ES-I3 (cell line): Measurements from ENCODE around the gene RAD51AP2.

ENCODE experiments used
- H3K36me3 ChIP-seq: 2 replicates; pipeline ENCODE4 v1.6.1; 2013; ENCODE audit warnings: mild to moderate bottlenecking, low read length, control low read depth, moderate library complexity; ENCODE audit not compliant: insufficient read depth
- H3K4me1 ChIP-seq: 2 replicates; pipeline ENCODE4 v1.6.1; 2013; ENCODE audit warnings: mild to moderate bottlenecking, control low read depth, low read length; ENCODE audit not compliant: insufficient read depth
- H3K9ac ChIP-seq: 2 replicates; pipeline ENCODE4 v1.6.1; 2013; ENCODE audit warnings: low read depth, mild to moderate bottlenecking, low read length, moderate library complexity
- H3K9me3 ChIP-seq: 2 replicates; pipeline ENCODE4 v1.6.1; 2013; ENCODE audit warnings: mild to moderate bottlenecking, low read length, moderate library complexity; ENCODE audit not compliant: control insufficient read depth, insufficient read depth

Gene RAD51AP2

GRCh38 chr2:17541531-17541950 lies 23.3 kb upstream of the RAD51AP2 start:
- peak overlapping the region; percentile 81 for H3K9ac ChIP-seq
- H3K4me1 ChIP-seq: peaks cover 2% of the 10 kb centered on the region
- H3K36me3 ChIP-seq: no peaks in the 10 kb centered on the region

GRCh38 chr2:17540813-17541530 lies 22.7 kb upstream of the RAD51AP2 start:
- Histone ChIP-seq H3K4me1 (no peaks in the 10 kb centered on the region; the same call in none of the 2 replicates), H3K9ac (peak overlapping the region; percentile 81), H3K36me3 (no peaks in the 10 kb centered on the region), H3K9me3 (no peaks in the 10 kb centered on the region)

More at GRCh38 chr2:17541531-17541950, 23.3 kb upstream of the RAD51AP2 start:
- H3K9me3 ChIP-seq: no peaks in the 10 kb centered on the region

- H3K36me3 ChIP-seq: no peaks in the 10 kb centered on the region
- peaks cover 4% of the 10 kb centered on the region for H3K4me1 ChIP-seq
- H3K9me3 ChIP-seq: no peaks in the 10 kb centered on the region
- H3K9ac ChIP-seq: peak within 1 kb of the TSS; percentile 81
These were observed 22.0 kb upstream of the RAD51AP2 start, which contains the start of gene VSNL1 for GRCh38 chr2:17540093-17540812. VSNL1 (plus strand) TSS chr2:17540696; CDS start chr2:17592075, 51,379 bp downstream.

GRCh38 chr2:17539611-17540092 lies 21.4 kb upstream of the RAD51AP2 start:
- peak overlapping the region; percentile 81 for H3K9ac ChIP-seq
- no peaks in the 10 kb centered on the region for H3K36me3 ChIP-seq
- H3K4me1 ChIP-seq: peaks cover 6% of the 10 kb centered on the region
- H3K9me3 ChIP-seq: no peaks in the 10 kb centered on the region

- peak overlapping the region; percentile 81 for H3K9ac ChIP-seq
- no peaks in the 10 kb centered on the region for H3K36me3 ChIP-seq
- no peaks in the 10 kb centered on the region for H3K9me3 ChIP-seq
- peaks cover 6% of the 10 kb centered on the region for H3K4me1 ChIP-seq
These were observed 20.8 kb upstream of the RAD51AP2 start for GRCh38 chr2:17538844-17539554.

- H3K9ac ChIP-seq: peak overlapping the region; percentile 81
- H3K9me3 ChIP-seq: no peaks in the 10 kb centered on the region
- H3K36me3 ChIP-seq: no peaks in the 10 kb centered on the region
- H3K4me1 ChIP-seq: peaks cover 6% of the 10 kb centered on the region
These were observed 20.0 kb upstream of the RAD51AP2 start for GRCh38 chr2:17538022-17538843.

- Histone ChIP-seq H3K9me3 (no peaks in the 10 kb centered on the region), H3K9ac (no peak overlapping the region), H3K4me1 (peaks cover 6% of the 10 kb centered on the region), H3K36me3 (no peaks in the 10 kb centered on the region)
These were observed 18.2 kb upstream of the RAD51AP2 start for GRCh38 chr2:17536416-17536815.

GRCh38 chr2:17533546-17533945 lies 15.3 kb upstream of the RAD51AP2 start:
- no peaks in the 10 kb centered on the region for H3K36me3 ChIP-seq
- H3K9me3 ChIP-seq: no peaks in the 10 kb centered on the region
- H3K9ac ChIP-seq: no peak overlapping the region
- peaks cover 6% of the 10 kb centered on the region for H3K4me1 ChIP-seq

- no peaks in the 10 kb centered on the region for H3K36me3 ChIP-seq
- H3K9me3 ChIP-seq: no peaks in the 10 kb centered on the region
- no peak overlapping the region for H3K9ac ChIP-seq
- no peaks in the 10 kb centered on the region for H3K4me1 ChIP-seq
These were observed 11.5 kb upstream of the RAD51AP2 start for GRCh38 chr2:17529771-17530170.

GRCh38 chr2:17522303-17522702 lies 4.1 kb upstream of the RAD51AP2 start:
- peaks cover 12% of the 10 kb centered on the region for H3K4me1 ChIP-seq
- no peaks in the 10 kb centered on the region for H3K36me3 ChIP-seq
- no peak overlapping the region for H3K9ac ChIP-seq
- no peaks in the 10 kb centered on the region for H3K9me3 ChIP-seq

GRCh38 chr2:17521621-17522020 lies 3.4 kb upstream of the RAD51AP2 start:
- Histone ChIP-seq H3K36me3 (no peaks in the 10 kb centered on the region), H3K4me1 (peaks cover 12% of the 10 kb centered on the region), H3K9me3 (no peaks in the 10 kb centered on the region), H3K9ac (no peak overlapping the region)

GRCh38 chr2:17520761-17521160 lies 2.5 kb upstream of the RAD51AP2 start:
- no peaks in the 10 kb centered on the region for H3K36me3 ChIP-seq
- H3K9ac ChIP-seq: no peak overlapping the region
- H3K4me1 ChIP-seq: peaks cover 12% of the 10 kb centered on the region
- no peaks in the 10 kb centered on the region for H3K9me3 ChIP-seq

- no peak overlapping the region for H3K9ac ChIP-seq
- peaks cover 18% of the 10 kb centered on the region for H3K4me1 ChIP-seq
- no peaks in the 10 kb centered on the region for H3K36me3 ChIP-seq
- no peaks in the 10 kb centered on the region for H3K9me3 ChIP-seq
These were observed 1.2 kb upstream of the RAD51AP2 start for GRCh38 chr2:17519486-17519885.
